C4-2B (cell line): Measurements from ENCODE around the gene TMEM178A.
"Not testable (repeated sequence)": the region's sequence is repeated elsewhere in the genome, so short reads cannot be mapped to it uniquely, and the experiment has no call there.

Source experiments
- H3K27ac ChIP-seq: fragments of 450-650 bp; 2 replicates; pipeline ENCODE4 v1.5.1; 2017
- CTCF ChIP-seq: fragments of 450-650 bp; conservative IDR thresholded peaks from 2 replicates; pipeline ENCODE4 v1.5.1; 2017; ENCODE audit warnings: mild to moderate bottlenecking
- ZFX ChIP-seq: fragments of 450-650 bp; IDR thresholded peaks from 2 replicates; pipeline ENCODE4 v1.6.1; 2017

Gene TMEM178A

GRCh38 chr2:39723946-39724827 lies 58.5 kb downstream of the TMEM178A start:
- TF ChIP-seq ZFX (no peak), CTCF (no peak)
- H3K27ac ChIP-seq: no peak overlapping the region

- H3K27ac ChIP-seq: no peak overlapping the region
- no peak for TF ChIP-seq ZFX
- no peak for TF ChIP-seq CTCF
Observed at GRCh38 chr2:39724828-39725144, 59.1 kb downstream of the TMEM178A start.

GRCh38 chr2:39725401-39725800 lies 59.7 kb downstream of the TMEM178A start:
- TF ChIP-seq CTCF (no peak), ZFX (no peak)
- H3K27ac ChIP-seq: no peak overlapping the region

GRCh38 chr2:39728085-39728484 lies 62.4 kb downstream of the TMEM178A start:
- not testable (repeated sequence) for H3K27ac ChIP-seq

- TF ChIP-seq ZFX: no peak
- TF ChIP-seq CTCF: peak; percentile 69
- no peak overlapping the region for H3K27ac ChIP-seq
Observed at GRCh38 chr2:39728941-39729351, 63.2 kb downstream of the TMEM178A start.

- H3K27ac ChIP-seq: no peak overlapping the region
- TF ChIP-seq CTCF (no peak), ZFX (no peak)
Observed at GRCh38 chr2:39730276-39730675, 64.6 kb downstream of the TMEM178A start.

- H3K27ac ChIP-seq: no peak overlapping the region
- no peak for TF ChIP-seq ZFX
- TF ChIP-seq CTCF: peak; percentile 47
Observed at GRCh38 chr2:39730685-39731302, 65.1 kb downstream of the TMEM178A start.

GRCh38 chr2:39731546-39731945 lies 65.8 kb downstream of the TMEM178A start:
- no peak overlapping the region for H3K27ac ChIP-seq
- TF ChIP-seq CTCF (no peak), ZFX (no peak)
